ENCODE results near the gene MRPL55.

MRPL55 gene

GRCh38 chr1:228101994-228102790 lies 6.9 kb downstream of the MRPL55 start:
- peak; percentile 36 for TF ChIP-seq CTCF (IDR thresholded peaks at IDR 0.05; ENCODE audit: control insufficient read depth, insufficient read depth, low read depth, low read length, missing control alignments)
- peak overlapping the region; percentile 91 for H3K4me3 ChIP-seq (ENCODE audit: control insufficient read depth, low read depth, low read length)
- no peak for DNase-seq (ENCODE audit: low read depth)

- no peak for TF ChIP-seq CTCF (IDR thresholded peaks at IDR 0.05; ENCODE audit: control insufficient read depth, insufficient read depth, low read depth, low read length, missing control alignments)
- peak overlapping the region; percentile 91 for H3K4me3 ChIP-seq (ENCODE audit: control insufficient read depth, low read depth, low read length)
- no peak for DNase-seq (ENCODE audit: low read depth)
Measured at GRCh38 chr1:228101614-228101993, 7.5 kb downstream of the MRPL55 start.

- H3K4me3 ChIP-seq (ENCODE audit: control insufficient read depth, low read depth, low read length), result no peak overlapping the region; the same call in 1 of the 2 replicates
- DNase-seq (ENCODE audit: low read depth), result no peak
- no peak for TF ChIP-seq CTCF (IDR thresholded peaks at IDR 0.05; ENCODE audit: control insufficient read depth, insufficient read depth, low read depth, low read length, missing control alignments)
Measured at GRCh38 chr1:228100822-228101613, 8.1 kb downstream of the MRPL55 start.

- H3K4me3 ChIP-seq (ENCODE audit: control insufficient read depth, low read depth, low read length), result no peak overlapping the region
- no peak for TF ChIP-seq CTCF (IDR thresholded peaks at IDR 0.05; ENCODE audit: control insufficient read depth, insufficient read depth, low read depth, low read length, missing control alignments)
- no peak for DNase-seq (ENCODE audit: low read depth)
Measured at GRCh38 chr1:228099331-228099732, 9.8 kb downstream of the MRPL55 start.

GRCh38 chr1:228098323-228098931 lies 10.7 kb downstream of the MRPL55 start:
- DNase-seq (ENCODE audit: low read depth), result no peak
- TF ChIP-seq CTCF (IDR thresholded peaks at IDR 0.05; ENCODE audit: control insufficient read depth, insufficient read depth, low read depth, low read length, missing control alignments), result no peak
- H3K4me3 ChIP-seq (ENCODE audit: control insufficient read depth, low read depth, low read length), result no peak overlapping the region

GRCh38 chr1:228097333-228098081 lies 11.6 kb downstream of the MRPL55 start:
- no peak for TF ChIP-seq CTCF (IDR thresholded peaks at IDR 0.05; ENCODE audit: control insufficient read depth, insufficient read depth, low read depth, low read length, missing control alignments)
- H3K4me3 ChIP-seq (ENCODE audit: control insufficient read depth, low read depth, low read length), result no peak overlapping the region
- DNase-seq (ENCODE audit: low read depth), result no peak
